ENCODE data around the gene CWC27. TPM values are rescaled to one million over a fixed set of nuclear protein-coding genes. Genes with fewer than 3 reads are reported as not detected.

Gene CWC27
- total and polyA plus RNA-seq, 2 experiments from 2014 or later = 16.3 to 51.6 TPM

GRCh38 chr5:64794053-64794770, 25.5 kb downstream of the CWC27 start:
- no peaks in the 10 kb centered on the region for H3K27me3 ChIP-seq
- no peaks in the 10 kb centered on the region for H3K4me1 ChIP-seq (ENCODE audit: low read depth)
- no peak for TF ChIP-seq CTCF (IDR thresholded peaks at IDR 0.05; ENCODE audit: low read depth, low read length)
- H3K36me3 ChIP-seq = no peaks in the 10 kb centered on the region
- no peak overlapping the region for H3K4me3 ChIP-seq
- no peaks in the 10 kb centered on the region for H3K9me3 ChIP-seq (ENCODE audit: low read depth)
- H3K27ac ChIP-seq = no peak overlapping the region
- DNase-seq (ENCODE audit: low read depth in 1 of 2, low spot score in 1 of 2) = no peak

GRCh38 chr5:64796301-64796700, 27.6 kb downstream of the CWC27 start:
- no peak for TF ChIP-seq CTCF (IDR thresholded peaks at IDR 0.05; ENCODE audit: low read depth, low read length)
- Histone ChIP-seq H3K4me1 (ENCODE audit: low read depth) (peaks cover 6% of the 10 kb centered on the region), H3K27ac (no peak overlapping the region), H3K9me3 (ENCODE audit: low read depth) (no peaks in the 10 kb centered on the region), H3K27me3 (no peaks in the 10 kb centered on the region), H3K4me3 (no peak overlapping the region), H3K36me3 (no peaks in the 10 kb centered on the region)
- DNase-seq (ENCODE audit: low read depth in 1 of 2, low spot score in 1 of 2) = no peak

- H3K4me1 ChIP-seq (ENCODE audit: low read depth) = peaks cover 15% of the 10 kb centered on the region
- H3K27ac ChIP-seq = peak overlapping the region; percentile 49
- DNase-seq (ENCODE audit: low read depth in 1 of 2, low spot score in 1 of 2) = no peak
- no peaks in the 10 kb centered on the region for H3K27me3 ChIP-seq
- H3K9me3 ChIP-seq (ENCODE audit: low read depth) = no peaks in the 10 kb centered on the region
- no peak for TF ChIP-seq CTCF (IDR thresholded peaks at IDR 0.05; ENCODE audit: low read depth, low read length)
- H3K36me3 ChIP-seq = peaks cover 9% of the 10 kb centered on the region
- H3K4me3 ChIP-seq = no peak overlapping the region
Observed at GRCh38 chr5:64800926-64801325, 32.2 kb downstream of the CWC27 start.

GRCh38 chr5:64806537-64806936, 37.8 kb downstream of the CWC27 start:
- H3K9me3 ChIP-seq (ENCODE audit: low read depth) = no peaks in the 10 kb centered on the region
- TF ChIP-seq CTCF (IDR thresholded peaks at IDR 0.05; ENCODE audit: low read depth, low read length) = no peak
- no peak overlapping the region for H3K27ac ChIP-seq
- peaks cover 9% of the 10 kb centered on the region for H3K36me3 ChIP-seq
- H3K4me3 ChIP-seq = no peak overlapping the region
- H3K4me1 ChIP-seq (ENCODE audit: low read depth) = peaks cover 16% of the 10 kb centered on the region
- H3K27me3 ChIP-seq = no peaks in the 10 kb centered on the region
- DNase-seq (ENCODE audit: low read depth in 1 of 2, low spot score in 1 of 2) = no peak

- no peak for DNase-seq (ENCODE audit: low read depth in 1 of 2, low spot score in 1 of 2)
- Histone ChIP-seq H3K4me1 (ENCODE audit: low read depth) (peaks cover 9% of the 10 kb centered on the region), H3K27me3 (no peaks in the 10 kb centered on the region), H3K27ac (peak overlapping the region; percentile 56), H3K4me3 (no peak overlapping the region), H3K36me3 (peaks cover 9% of the 10 kb centered on the region), H3K9me3 (ENCODE audit: low read depth) (no peaks in the 10 kb centered on the region)
- no peak for TF ChIP-seq CTCF (IDR thresholded peaks at IDR 0.05; ENCODE audit: low read depth, low read length)
Observed at GRCh38 chr5:64807520-64807919, 38.8 kb downstream of the CWC27 start.

Data from cardiac muscle cell (in vitro differentiated cells and primary cell).